GM12801 (cell line): ENCODE data around the gene TEKT5.

Experiments used
- CTCF ChIP-seq: IDR thresholded peaks from one replicate; pipeline ENCODE4 v1.5.1; 2011; ENCODE audit warnings: control low read depth; ENCODE audit not compliant: insufficient read length; ENCODE audit errors: extremely low read depth

TEKT5 gene

GRCh38 chr16:10694830-10695229, at the start of gene TEKT5:
TSS of gene TEKT5 (minus strand) at chr16:10694930. CDS start at chr16:10694873, 57 bp downstream.
- no peak for TF ChIP-seq CTCF

GRCh38 chr16:10743610-10744369, 49.1 kb upstream of the TEKT5 start, which contains the start of gene NUBP1:
TSS of gene NUBP1 (plus strand) at chr16:10743842. CDS start at chr16:10743864, 22 bp downstream.
- TF ChIP-seq CTCF: no peak

GRCh38 chr16:10743227-10743609, 48.5 kb upstream of the TEKT5 start:
- TF ChIP-seq CTCF: no peak

GRCh38 chr16:10741844-10742243, 47.1 kb upstream of the TEKT5 start:
- TF ChIP-seq CTCF: no peak

GRCh38 chr16:10740845-10741208, 46.1 kb upstream of the TEKT5 start:
- TF ChIP-seq CTCF: no peak

- no peak for TF ChIP-seq CTCF
Observed at GRCh38 chr16:10740000-10740844, 45.5 kb upstream of the TEKT5 start.

- TF ChIP-seq CTCF: no peak
Observed at GRCh38 chr16:10738231-10739077, 43.7 kb upstream of the TEKT5 start.
